Endometrium (tissue), 2 donors: ENCODE measurements around the gene CCNO.

ENCODE experiments used
- FAIRE-seq: peaks from 2 replicates; lab custom pipeline; 2012; peaks lifted over from hg19 to GRCh38; lab: Jason Lieb, UNC
- donor health status: control.
- donor health status: control.

Gene CCNO

GRCh38 chr5:55222985-55223811 lies 10.2 kb downstream of the CCNO start:
- no peak for FAIRE-seq

DNA sequence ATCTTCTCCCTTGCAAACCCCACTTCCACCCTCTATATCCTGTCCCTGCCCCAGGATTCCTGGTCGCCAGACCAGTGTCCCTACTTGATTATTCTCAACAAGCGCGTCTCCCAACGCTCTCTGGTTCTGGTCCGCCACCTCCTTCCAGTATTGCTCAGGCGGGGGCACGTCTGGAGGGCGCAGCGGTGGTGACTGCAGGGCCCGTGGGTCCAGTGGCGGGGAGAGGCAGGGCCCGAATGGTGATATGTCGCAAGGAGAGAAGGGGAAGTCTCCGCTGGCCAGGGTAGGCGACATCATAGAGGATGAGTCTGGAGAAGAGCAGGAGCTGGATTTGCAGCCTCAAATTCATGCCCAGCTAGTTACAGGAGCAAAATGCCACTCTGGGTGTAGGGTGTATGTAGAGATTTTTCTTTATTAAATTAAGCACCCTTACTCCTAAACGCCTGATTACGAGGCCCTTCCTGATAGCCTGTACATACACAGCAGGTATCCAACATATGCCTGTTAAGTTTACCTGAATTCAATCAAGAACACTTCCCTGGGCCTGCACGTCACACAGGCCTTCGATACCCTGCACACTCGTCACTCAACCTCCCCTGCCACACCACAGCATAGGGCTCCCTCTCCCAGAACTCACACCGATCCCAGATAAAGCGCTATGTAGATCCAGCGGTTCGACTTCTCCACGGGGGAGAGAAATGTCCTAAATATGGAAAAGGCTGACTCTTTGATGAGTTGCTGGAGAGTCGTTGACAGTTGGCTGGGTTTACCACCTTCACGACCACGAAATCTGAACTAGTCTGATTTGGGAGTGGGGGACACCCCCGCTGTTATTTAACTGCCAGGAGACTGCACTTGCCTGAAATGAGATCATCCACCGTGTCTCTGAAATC lies 11.1 kb downstream of the CCNO start:
- no peak for FAIRE-seq

DNA sequence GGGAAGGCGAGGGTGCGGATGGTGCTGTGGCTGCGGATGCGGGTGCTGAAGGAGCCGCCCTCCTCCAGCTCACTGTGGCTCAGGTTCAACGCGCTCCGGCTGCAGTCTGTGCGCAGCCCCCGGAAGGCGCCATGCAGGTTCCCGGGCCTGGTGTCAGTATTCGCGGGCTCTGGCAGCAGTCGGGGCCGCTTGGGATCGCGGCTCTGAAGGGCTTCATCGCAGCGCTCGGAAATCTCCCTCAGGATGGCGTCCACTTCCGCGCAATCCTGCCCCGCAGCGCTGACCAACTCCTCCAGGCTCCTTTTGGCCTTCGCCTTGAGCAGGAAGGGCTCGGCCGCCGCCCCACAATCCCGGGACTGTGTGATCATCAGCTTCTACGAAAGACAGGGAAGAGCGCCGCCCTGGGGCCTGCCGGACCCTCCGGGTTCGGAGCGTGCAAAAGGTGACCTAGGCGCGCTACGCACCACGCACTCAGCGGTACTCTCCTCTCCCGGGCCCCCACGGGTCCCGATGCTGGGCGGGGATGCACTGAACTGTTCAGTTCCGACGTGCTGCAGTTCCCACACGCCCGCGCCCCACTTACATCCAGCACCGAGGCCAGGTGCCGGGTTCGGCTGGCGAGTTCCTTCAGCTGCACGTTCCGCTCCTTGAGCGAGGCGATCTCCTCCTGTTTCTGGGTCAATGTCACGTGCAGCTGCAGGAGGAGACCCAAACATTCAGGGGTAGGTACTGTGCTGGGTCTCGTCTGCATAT lies 12.8 kb downstream of the CCNO start:
- FAIRE-seq = no peak

GRCh38 chr5:55219770-55220169 lies 13.6 kb downstream of the CCNO start:
- FAIRE-seq = no peak

GRCh38 chr5:55218967-55219366 lies 14.4 kb downstream of the CCNO start:
- no peak for FAIRE-seq

GRCh38 chr5:55211184-55211874 lies 22.1 kb downstream of the CCNO start:
- no peak for FAIRE-seq

- FAIRE-seq = no peak
Observed at GRCh38 chr5:55205001-55205400, 28.4 kb downstream of the CCNO start.

DNA sequence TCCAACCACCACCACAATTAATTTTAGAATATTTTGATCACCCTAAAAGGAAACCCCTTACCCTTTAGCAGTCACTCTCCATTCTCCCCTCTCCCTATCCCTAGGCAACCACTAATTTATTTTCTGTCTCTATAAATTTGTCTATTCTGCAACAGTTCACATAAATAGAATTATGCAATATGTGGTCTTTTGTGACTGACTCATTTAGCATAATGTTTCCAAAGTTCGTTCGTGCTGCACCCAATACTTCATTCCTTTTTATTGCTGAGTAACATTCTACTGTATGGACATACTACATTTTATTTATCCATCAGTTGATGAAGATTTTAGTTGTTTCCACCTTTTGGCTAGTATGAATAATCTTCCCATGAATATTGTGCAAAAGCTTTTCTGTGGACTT lies 42.2 kb downstream of the CCNO start:
- no peak for FAIRE-seq

GRCh38 chr5:55188656-55189540 lies 44.5 kb downstream of the CCNO start:
- no peak for FAIRE-seq

- FAIRE-seq = no peak
Observed at GRCh38 chr5:55187370-55187769, 46.0 kb downstream of the CCNO start.
